ENCODE data around the gene LRRC37B. TPM values are rescaled to one million over a fixed set of nuclear protein-coding genes. Genes with fewer than 3 reads are reported as not detected.
"Not testable (repeated sequence)": the region's sequence is repeated elsewhere in the genome, so short reads cannot be mapped to it uniquely, and the experiment has no call there.

Gene LRRC37B
- polyA plus RNA-seq, 1 experiment: 13.1 TPM

- CTCF ChIA-PET; H3K4me3 ChIP-seq (ENCODE audit: low read depth, low read length); H3K27ac ChIP-seq (ENCODE audit: low read depth, low read length); H3K27me3 ChIP-seq (ENCODE audit: control insufficient read depth, insufficient read depth, low read length); H3K9me3 ChIP-seq (ENCODE audit: control insufficient read depth, insufficient read depth, low read length); DNase-seq (ENCODE audit: low read depth, low spot score); POLR2A ChIA-PET: not testable (repeated sequence)
Measured at GRCh38 chr17:32084942-32085829, 78.0 kb downstream of the LRRC37B start.

DNA sequence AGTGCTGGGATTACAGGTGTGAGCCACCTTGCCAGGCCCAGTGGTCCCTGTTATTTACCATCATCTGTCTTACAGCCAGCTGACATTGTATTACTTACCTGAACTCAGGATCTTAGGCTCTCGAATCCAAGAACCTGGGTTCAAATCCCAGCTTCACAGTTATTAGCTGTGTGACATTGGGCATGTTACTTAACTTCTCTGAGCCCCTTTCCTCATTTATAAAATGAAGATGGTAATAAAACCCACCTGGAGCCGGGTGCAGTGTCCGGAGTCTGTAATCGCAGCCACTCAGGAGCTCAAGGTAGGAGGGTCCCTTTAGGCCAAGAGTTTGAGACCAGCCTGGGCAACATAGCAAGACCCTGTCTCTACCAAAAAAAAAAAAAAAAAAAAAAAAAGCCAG is 79.7 kb downstream of the LRRC37B start:
- CTCF ChIA-PET: not testable (repeated sequence)

GRCh38 chr17:32092062-32092461 is 84.9 kb downstream of the LRRC37B start:
- DNase-seq (ENCODE audit: low read depth, low spot score); H3K9me3 ChIP-seq (ENCODE audit: control insufficient read depth, insufficient read depth, low read length); H3K27ac ChIP-seq (ENCODE audit: low read depth, low read length); CTCF ChIA-PET; H3K27me3 ChIP-seq (ENCODE audit: control insufficient read depth, insufficient read depth, low read length); H3K4me3 ChIP-seq (ENCODE audit: low read depth, low read length); POLR2A ChIA-PET: not testable (repeated sequence)

More for the DNA sequence above, 79.7 kb downstream of the LRRC37B start:
- H3K9me3 ChIP-seq (ENCODE audit: control insufficient read depth, insufficient read depth, low read length); H3K27ac ChIP-seq (ENCODE audit: low read depth, low read length); DNase-seq (ENCODE audit: low read depth, low spot score); POLR2A ChIA-PET; H3K27me3 ChIP-seq (ENCODE audit: control insufficient read depth, insufficient read depth, low read length); H3K4me3 ChIP-seq (ENCODE audit: low read depth, low read length): not testable (repeated sequence)

GRCh38 chr17:32099686-32100085 is 92.5 kb downstream of the LRRC37B start:
- H3K27ac ChIP-seq (ENCODE audit: low read depth, low read length): no peak overlapping the region
- CTCF ChIA-PET: no interaction called here
- TF ChIP-seq CTCF (IDR thresholded peaks at IDR 0.05; ENCODE audit: low read depth, low read length): no peak
- no peak for DNase-seq (ENCODE audit: low read depth, low spot score)
- peaks cover 2% of the 10 kb centered on the region for H3K27me3 ChIP-seq (ENCODE audit: control insufficient read depth, insufficient read depth, low read length)
- no peak overlapping the region for H3K4me3 ChIP-seq (ENCODE audit: low read depth, low read length)
- no peaks in the 10 kb centered on the region for H3K9me3 ChIP-seq (ENCODE audit: control insufficient read depth, insufficient read depth, low read length)
- POLR2A ChIA-PET: no interaction called here

DNA sequence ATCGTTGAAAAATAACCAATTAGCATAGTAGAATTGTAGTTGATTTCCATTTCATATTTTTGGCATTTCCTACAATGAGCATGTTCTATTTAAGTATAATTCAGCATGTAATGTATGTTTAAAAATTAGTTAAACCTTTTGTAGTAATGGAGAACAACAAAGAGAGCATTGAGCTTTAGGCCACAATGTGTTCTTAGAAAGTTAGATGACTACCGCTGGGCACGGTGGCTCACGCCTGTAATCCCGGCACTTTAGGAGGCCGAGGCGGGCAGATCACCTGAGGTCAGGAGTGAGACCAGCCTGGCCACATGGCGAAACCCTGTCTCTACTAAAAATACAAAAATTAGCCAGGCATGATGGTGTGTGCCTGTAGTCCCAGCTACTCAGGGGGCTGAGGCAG is 93.1 kb downstream of the LRRC37B start:
- POLR2A ChIA-PET; DNase-seq (ENCODE audit: low read depth, low spot score); H3K27me3 ChIP-seq (ENCODE audit: control insufficient read depth, insufficient read depth, low read length); H3K4me3 ChIP-seq (ENCODE audit: low read depth, low read length); H3K9me3 ChIP-seq (ENCODE audit: control insufficient read depth, insufficient read depth, low read length); CTCF ChIA-PET; H3K27ac ChIP-seq (ENCODE audit: low read depth, low read length): not testable (repeated sequence)

DNA sequence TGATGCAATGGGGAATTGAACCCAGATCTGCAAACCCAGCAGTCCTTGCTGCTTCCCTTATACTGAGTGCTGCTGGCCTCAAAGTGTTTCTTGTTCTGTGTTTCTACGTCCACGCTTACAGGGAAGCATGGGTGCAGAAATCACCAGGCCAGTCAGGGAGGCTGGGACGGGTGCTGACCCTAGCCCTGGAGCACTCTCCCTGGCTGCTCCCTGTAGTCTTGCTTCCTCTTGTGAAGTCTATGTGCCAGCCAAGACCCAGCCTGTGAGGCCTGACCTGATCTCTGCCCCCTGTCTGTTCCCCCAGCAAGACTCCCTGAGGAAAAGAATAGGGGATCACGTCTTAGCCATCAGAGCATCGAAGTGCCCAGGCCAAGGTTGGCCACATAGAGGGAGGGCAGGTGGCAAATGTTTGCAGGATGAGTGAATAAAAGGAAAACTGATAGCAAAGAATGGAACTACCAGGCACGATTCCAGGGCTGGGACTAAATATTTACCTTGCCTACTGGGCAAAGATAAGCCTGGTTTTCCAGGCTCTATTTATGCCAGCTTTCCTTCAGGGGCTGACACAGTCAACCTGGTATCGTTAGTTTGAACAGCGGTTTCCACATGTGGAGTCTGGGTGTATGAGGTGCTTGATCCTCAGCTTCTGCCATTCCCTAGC is 93.9 kb downstream of the LRRC37B start:
- ChIA-PET CTCF (interaction anchor here (0.5 kb wide), 1 partner anchor 79 kb away, joined by 4 read pairs; no protein-coding TSS in a partner anchor), POLR2A (no interaction called here)
- Histone ChIP-seq H3K9me3 (ENCODE audit: control insufficient read depth, insufficient read depth, low read length) (no peaks in the 10 kb centered on the region), H3K4me3 (ENCODE audit: low read depth, low read length) (no peak overlapping the region), H3K27me3 (ENCODE audit: control insufficient read depth, insufficient read depth, low read length) (peaks cover 2% of the 10 kb centered on the region), H3K27ac (ENCODE audit: low read depth, low read length) (no peak overlapping the region)
- no peak for DNase-seq (ENCODE audit: low read depth, low spot score)
- no peak for TF ChIP-seq CTCF (IDR thresholded peaks at IDR 0.05; ENCODE audit: low read depth, low read length)

DNA sequence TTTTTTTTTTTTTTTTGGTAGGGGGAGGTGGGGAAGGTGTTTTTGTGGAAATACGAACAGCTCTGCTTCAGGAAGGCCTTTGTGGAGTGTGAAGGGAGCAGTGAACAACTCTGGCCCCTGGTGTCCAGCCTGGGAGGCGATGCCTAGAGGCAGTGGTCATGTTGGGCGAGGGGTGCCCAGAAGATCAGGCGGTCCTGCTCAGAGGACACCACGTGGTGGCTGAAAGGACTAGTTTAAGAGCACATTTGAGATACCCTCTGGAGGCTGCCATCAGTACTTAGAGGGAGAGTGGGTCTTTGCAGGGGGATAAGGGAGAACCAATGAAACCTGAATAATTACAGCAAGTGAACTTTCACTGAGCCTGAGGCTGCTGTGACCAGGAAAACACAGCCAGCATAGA is 95.0 kb downstream of the LRRC37B start:
- no peak overlapping the region for H3K4me3 ChIP-seq (ENCODE audit: low read depth, low read length)
- ChIA-PET CTCF (interaction anchor here (0.6 kb wide), 1 partner anchor 96 kb away, joined by 6 read pairs; no protein-coding TSS in a partner anchor), POLR2A (interaction anchor here (0.9 kb wide), 1 partner anchor 40 kb away, joined by 5 read pairs; the partner anchor contains the start of gene RHOT1)
- no peak for DNase-seq (ENCODE audit: low read depth, low spot score)
- no peak overlapping the region for H3K27ac ChIP-seq (ENCODE audit: low read depth, low read length)
- H3K9me3 ChIP-seq (ENCODE audit: control insufficient read depth, insufficient read depth, low read length): no peaks in the 10 kb centered on the region
- H3K27me3 ChIP-seq (ENCODE audit: control insufficient read depth, insufficient read depth, low read length): peaks cover 2% of the 10 kb centered on the region
- TF ChIP-seq CTCF (IDR thresholded peaks at IDR 0.05; ENCODE audit: low read depth, low read length): no peak

All from AG04450 (cell line).